Lower leg skin (tissue), 4 donors: Measurements from ENCODE around the gene CHGA. TPM values are rescaled to one million over a fixed set of nuclear protein-coding genes. Genes with fewer than 3 reads are reported as not detected.

ENCODE experiments used
- DNase-seq, 2 donors: peaks; one replicate each; pipeline ENCODE4 v3.0.0-alpha.2; 2019; ENCODE audit warnings: low spot score in 2 of 2
- H3K4me3 ChIP-seq: fragments of 200-600 bp; sonication (generic); 2 replicates; pipeline ENCODE4 v1.5.1; 2017; ENCODE audit warnings: mild to moderate bottlenecking, low read depth; ENCODE audit not compliant: poor library complexity, severe bottlenecking
- CTCF ChIP-seq, 3 donors: fragments of 450-650 bp; IDR thresholded peaks; one replicate each; pipeline ENCODE4 v1.5.1; 2016; ENCODE audit warnings: antibody characterized with exemption in 3 of 3, mild to moderate bottlenecking in 3 of 3, moderate library complexity in 2 of 3
- POLR2A ChIP-seq, 2 donors: fragments of 450-650 bp; IDR thresholded peaks; one replicate each; pipeline ENCODE4 v1.6.1; 2016 to 2017; ENCODE audit warnings: antibody characterized with exemption in 2 of 2, mild to moderate bottlenecking in 1 of 2, moderate library complexity in 1 of 2
- WGBS, 2 donors: methylation state at CpG; one replicate each; pipeline ENCODE4 v1.1.5; 2018; 5-methylcytosine and 5-hydroxymethylcytosine counted together
- intact Hi-C: fragments of 100-400 bp; cut with DNase I; formaldehyde crosslinking; loops from one replicate; pipeline ENCODE4 v1.15.0; 2023; ENCODE audit warnings: low total_unique reads
- total RNA-seq, 4 donors: library from RNA; depleted of rRNA; stranded (reverse); fragments of >200 nt; gene quantifications; one replicate each; pipeline ENCODE4 v1.1.0, GENCODE V29; 2016

CHGA gene
- total RNA-seq, 4 donors from 2014 or later: 0.17 to 1.6 (median 1.5) TPM; not detected in 1

GRCh38 chr14:92984082-92984788, 61.3 kb downstream of the CHGA start:
- intact Hi-C loops: no loop called here
- TF ChIP-seq POLR2A (IDR thresholded peaks at IDR 0.05) (no peak), CTCF (IDR thresholded peaks at IDR 0.05) (no peak)
- DNase-seq: no peak
- WGBS, 2 donors: 77 to 78% methylated on average over 5 of the region's 5 CpGs
- H3K4me3 ChIP-seq: no peak overlapping the region

Other genes starting within 250 kb of the CHGA start
- 10 to 100 TPM; 36.5 to 48.0 (median 41.3) TPM for gene LGMN, start 174.5 kb upstream of the CHGA start, total RNA-seq
- gene GOLGA5, start 128.8 kb upstream of the CHGA start, total RNA-seq: 10 to 100 TPM; 32.5 to 43.8 (median 35.9) TPM
- gene ITPK1, start 192.8 kb downstream of the CHGA start, total RNA-seq: 10 to 100 TPM; 37.5 to 47.5 (median 41.4) TPM